GM19452 (cell line): Measurements from ENCODE around the gene E2F2.

ENCODE experiments used
- ATAC-seq: cut with Tn5 transposase; IDR thresholded peaks from one replicate; pipeline ENCODE4 v1.9.1; 2021; ENCODE audit not compliant: unreplicated experiment

E2F2 gene, protein sequence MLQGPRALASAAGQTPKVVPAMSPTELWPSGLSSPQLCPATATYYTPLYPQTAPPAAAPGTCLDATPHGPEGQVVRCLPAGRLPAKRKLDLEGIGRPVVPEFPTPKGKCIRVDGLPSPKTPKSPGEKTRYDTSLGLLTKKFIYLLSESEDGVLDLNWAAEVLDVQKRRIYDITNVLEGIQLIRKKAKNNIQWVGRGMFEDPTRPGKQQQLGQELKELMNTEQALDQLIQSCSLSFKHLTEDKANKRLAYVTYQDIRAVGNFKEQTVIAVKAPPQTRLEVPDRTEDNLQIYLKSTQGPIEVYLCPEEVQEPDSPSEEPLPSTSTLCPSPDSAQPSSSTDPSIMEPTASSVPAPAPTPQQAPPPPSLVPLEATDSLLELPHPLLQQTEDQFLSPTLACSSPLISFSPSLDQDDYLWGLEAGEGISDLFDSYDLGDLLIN

DNA sequence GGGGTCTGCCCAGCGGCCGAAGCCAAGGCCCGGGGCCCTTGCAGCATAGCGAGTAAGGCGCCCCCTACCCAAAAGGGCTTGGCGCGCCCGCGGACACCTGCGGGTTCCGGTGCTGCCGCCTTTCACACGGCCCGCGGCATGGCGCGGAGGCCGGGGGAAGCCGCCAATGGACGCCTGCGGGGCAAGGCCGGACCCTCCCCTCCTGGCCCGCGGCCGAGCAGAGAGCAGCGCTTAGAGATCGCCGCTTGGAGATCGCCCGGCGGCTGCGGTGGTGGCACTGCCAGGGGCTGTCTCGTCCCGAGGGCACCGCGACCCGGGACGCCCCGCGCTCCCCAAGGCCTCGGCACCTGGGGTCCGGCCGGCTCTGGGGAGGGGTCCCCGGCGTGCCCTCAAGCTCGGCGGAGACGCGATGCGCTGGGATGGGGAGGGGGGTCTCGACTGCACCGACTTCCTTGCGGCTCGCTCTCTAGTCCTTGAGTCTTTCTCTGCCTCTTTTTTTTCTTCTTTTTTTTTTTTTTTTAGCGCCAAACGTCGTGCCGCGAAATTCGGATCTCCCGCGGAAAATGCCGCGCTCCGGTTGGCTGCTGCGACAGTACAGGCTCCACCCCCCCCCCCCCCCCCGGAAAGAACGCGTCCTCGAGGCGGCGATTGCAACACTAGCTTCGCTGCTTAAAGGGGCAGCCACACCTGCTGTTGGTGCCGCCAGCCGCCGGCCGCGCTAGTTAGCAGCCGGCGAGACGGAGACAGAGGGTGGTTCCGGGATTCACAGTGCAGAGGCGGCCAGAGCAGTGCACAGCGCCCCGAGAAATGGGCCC is at the start of gene E2F2:
Gene E2F2 (minus strand): TSS at position 487 of the 815 bp plus-strand sequence. CDS start 440 bp downstream, at position 47.
- ATAC-seq, result no peak

DNA sequence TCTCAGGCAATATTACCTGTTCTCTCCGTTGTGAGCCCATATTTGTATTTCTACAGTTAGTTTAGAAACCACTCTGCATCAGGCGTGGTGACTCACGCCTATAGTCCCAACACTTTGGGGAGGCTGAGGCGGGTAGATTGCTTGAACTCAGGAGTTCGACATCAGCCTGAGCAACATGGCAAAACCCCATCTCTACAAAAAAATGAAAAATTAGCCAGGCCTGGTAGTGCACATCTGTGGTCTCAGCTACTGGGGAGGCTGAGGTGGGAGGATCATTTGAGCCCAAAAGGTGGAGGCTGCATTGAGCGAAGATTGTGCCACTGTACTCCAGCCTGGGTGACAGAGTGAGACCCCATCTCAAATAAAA is 47.9 kb upstream of the E2F2 start:
- ATAC-seq, result no peak

DNA sequence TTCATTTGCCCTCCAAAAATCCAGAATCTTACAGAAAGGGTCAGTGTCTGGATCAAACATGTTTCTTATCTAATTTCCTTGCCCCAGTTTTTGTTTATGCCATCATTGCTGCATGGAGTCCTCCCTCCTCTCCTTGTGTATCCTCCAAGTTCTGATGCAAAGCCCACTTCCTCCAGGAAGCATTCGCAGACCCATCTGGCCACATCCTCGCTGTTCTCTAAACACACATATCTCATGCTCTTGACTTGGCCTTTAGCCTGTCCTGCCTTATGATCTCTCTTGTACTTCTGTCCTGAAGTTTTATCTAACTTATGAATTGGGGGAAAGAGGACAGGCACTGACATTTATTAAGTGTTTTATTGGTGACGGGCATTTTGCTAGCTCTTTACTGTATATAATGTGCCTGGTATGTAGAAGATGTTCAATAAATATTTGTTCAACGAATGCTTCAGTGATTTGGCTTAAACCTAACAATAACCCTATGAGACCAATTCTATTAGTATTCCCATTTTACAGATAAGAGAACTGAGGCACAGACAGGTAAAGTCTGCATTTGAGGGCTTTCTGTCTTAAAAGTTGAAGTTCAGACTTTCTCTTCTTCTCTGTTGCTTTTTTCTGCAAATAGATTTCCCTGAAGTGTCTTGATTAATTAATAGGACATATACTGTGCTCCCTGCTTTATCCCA is 47.4 kb upstream of the E2F2 start:
- no peak for ATAC-seq

DNA sequence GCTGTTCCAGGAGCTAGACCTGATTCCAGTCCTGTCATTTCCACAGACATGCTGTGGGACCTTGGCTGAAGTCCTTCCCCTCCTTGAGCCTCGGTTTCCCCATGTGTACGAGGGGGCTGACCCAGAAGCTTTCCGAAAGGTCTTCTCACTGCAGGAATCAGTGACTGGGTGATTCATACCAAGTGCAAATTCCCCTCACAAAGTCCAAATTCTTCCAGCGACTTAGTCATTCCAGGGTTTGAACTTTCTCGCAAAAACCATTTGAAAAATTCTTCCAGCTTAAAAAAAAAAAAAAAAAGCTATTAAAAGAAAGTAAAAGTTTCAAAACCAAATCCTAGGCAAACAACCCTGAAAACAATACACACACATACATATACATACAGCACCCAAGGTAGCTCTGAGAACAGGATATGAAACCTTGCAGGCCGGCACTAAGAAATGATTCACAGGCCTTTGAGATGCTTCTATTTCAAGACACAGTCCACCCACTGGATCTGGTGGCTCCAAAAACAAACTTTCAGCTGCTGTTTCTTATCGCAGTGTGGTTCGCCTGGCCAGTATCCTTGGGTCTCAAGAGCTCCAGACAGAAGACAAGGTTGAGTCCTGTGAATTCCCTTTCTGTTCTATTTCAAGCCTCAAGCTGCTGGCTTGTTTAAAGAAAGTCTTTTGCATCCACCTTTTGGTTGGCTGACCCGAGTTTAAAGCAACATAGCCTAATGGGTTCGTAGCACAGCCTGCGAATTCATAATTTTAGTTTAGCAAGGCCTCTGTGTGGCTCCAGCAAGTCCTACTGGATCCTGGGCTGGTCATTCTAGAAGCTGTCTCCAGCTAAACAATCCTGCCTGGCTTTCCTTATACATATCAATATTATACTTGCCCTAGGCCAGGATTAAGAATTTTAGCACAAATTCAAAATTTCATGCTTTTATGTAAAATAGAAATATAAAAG is 46.3 kb upstream of the E2F2 start:
- peak; percentile 78 for ATAC-seq

DNA sequence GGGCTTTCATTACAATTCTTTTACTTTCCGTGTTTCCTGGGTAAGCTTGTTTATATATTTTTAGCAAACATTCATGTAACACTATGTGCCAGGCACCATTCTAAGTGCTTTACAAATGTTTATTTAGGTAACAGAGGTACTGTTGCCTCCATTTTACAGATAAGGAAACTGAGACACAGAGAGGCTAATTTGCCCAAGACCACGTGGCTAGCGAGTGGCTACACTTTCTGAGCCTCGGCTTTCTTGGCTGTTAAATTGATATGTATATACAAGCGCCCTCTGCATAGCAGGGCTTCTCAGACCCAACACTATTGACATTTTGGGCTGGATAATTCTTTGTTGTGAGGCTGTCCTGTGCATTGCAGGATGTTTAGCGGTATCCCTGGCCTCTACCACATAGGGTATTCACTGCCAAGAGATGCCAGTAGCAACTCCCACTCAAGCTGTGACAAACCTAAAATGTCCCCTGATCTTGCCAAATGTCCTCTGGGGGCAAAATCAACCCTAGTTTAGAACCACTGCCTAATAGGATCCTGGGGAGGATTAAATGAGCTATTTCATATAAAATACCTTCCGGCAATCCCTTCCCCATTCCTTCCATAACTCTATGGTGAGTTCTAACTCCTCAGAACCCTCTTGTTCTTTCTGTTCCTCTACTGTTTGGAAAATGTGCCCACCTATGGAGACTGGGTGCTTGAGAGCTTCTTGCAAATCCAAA is 45.5 kb upstream of the E2F2 start:
- ATAC-seq, result no peak

DNA sequence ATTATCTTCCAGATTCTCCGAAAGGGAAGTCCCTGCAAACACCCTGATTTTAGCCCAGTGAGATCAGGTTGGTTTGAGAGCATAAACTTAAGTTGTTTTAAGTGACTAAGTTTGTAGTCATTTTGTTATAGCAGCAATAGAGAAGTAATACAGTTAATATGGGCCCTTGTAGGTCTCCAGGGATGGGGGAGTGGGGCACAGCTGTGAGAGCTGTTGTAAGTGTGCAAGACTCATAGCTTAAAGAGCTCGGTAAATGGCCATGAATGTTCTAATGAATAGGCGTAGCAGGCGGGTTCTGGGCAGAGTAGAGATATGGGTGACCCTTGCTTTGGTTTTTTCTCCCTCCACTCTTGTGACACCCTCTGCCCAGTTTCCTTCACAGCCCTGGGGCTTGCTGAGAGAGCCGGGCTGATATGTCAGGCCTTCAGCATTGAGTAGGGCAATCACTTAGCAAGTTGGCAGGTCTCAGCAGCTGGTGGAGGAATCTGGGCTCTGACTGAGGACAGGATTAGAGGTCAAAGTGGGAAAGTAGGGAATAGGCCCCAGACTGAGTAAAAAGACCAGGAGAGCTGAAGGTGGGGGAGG is 44.3 kb upstream of the E2F2 start:
- no peak for ATAC-seq

DNA sequence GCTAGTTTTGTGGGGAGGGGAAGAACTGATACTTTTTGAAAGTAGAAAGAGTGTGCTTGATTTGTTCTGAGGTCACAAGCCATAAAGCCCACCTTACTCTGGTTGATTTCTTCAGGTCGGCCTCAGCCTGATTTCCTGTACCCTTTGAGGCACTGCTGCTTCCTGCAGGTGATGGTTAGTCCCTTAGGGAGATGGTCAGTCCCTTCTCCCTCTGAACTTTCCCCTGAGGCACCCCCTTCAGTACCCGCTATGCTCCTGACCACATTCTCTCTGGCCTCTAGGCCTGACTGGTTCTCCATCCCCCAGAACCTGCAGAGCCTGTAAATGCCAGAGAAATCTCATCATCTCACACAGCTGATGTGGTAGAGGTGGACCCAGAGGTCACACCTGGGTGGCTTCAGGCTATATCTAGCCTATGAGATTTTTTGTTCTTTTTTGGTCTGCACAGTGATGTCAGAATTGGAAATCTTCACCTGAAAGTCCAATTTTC is 43.3 kb upstream of the E2F2 start:
- ATAC-seq, result peak; percentile 48

DNA sequence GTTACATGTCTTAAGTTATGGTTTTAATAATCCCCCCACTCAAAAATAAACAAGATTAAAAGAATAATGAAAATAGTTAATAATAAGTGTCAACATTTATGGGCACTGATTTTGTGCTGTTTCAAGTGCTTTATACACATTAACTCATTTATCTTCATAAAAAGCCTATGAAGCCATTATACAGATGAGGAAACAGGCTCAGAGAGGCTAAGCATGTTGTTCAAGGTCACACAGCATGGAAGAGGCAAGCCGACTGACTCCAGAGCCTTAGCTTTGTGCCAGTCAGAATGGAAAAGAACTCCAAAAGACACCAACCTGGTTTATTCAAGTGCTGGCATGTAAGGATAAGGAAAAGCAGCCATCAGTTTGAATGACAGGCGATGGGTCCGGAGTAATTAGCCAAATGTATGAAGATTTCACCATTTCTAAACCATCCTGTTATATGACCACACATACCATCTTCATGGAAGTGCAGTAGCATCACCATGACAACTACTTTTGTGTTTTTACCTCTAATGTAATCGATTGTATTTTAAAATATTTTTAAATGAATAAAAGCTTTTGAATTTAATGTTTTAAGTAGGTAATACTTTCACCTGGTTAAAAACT is 42.6 kb upstream of the E2F2 start:
- no peak for ATAC-seq

DNA sequence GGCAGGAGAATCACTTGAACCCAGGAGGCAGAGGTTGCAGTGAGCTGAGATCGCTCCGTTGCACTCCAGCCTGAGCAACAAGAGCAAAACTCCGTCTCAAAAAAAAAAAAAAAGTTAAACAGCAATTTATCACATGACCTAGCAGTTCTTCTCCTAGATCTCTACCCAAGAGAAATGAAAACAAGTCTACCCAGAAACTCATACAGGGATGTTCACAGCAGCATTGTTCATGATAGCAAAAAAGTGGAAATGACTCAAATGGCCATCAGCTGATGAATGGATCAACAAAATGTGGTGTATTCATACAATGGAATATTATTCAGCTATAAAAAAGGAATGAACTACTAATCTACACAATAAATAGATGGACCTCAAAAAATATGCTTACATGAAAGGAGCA is 40.4 kb upstream of the E2F2 start:
- ATAC-seq, result no peak

DNA sequence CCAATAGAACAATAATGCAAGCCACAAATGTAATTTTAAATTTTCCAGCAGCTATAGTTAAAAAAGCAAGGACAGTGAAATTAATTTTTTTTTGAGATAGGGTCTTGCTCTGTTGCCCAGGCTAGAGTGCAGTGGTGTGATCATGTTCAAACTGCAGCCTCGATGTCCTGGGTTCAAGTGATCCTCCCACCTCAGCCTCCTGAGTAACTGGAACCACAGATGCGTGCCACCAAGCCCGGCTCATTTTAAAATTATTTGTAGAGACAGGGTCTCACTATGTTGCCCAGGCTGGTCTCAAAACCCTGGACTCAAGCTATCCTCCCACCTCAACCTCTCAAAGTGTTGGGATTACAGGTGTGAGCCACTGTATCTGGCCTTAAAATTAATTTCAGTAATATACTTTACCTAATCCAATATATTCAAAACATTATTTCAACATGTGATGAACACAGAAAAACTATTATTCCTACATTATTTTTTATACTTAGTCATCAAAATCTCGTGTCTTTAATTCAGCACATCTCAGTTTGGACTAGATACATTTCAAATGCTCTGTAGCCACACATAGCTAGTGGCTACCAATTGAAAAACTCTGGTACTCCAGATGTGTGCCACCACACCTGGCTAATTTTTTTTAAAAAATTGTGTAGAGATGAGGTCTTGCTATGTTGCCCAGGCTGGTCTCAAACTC is 39.1 kb upstream of the E2F2 start:
- no peak for ATAC-seq

DNA sequence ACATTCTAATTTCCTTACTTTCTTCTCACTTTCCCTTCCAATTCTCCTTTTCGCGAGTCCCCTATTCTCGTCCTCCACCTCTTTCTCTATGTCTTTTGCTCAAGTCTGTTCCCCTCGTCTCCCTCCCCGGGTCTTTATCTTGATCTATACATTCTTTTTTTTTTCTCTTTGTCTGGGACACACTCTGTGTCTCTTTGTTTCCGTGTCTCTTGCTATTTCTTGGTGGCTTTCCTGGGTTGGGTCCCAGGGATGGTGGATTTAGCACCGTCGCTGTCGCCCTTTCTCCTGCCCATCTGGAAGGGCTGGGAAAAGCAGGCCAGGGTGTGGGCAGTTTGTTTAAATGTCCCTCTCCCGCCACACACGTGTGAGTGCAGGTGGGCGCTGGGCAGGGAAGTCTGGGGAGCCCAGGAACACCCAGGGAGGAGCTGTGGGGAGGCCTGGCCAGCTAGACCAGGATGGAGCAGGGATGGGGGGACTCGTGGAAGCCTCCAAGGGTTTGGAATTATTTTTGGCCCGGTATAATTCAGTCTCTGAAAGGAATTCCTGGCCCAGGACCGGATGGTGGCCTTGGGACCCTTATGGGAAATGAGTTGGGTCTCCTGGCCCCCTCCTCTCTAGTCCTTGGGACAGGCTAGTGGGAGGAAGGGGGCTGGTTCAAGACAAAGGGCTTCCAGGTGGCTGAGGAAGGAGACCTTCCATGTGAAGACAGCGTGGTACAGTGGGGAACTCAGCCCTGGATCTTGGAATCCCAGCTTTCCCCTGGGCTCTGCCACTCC is 37.8 kb upstream of the E2F2 start:
- ATAC-seq, result no peak

DNA sequence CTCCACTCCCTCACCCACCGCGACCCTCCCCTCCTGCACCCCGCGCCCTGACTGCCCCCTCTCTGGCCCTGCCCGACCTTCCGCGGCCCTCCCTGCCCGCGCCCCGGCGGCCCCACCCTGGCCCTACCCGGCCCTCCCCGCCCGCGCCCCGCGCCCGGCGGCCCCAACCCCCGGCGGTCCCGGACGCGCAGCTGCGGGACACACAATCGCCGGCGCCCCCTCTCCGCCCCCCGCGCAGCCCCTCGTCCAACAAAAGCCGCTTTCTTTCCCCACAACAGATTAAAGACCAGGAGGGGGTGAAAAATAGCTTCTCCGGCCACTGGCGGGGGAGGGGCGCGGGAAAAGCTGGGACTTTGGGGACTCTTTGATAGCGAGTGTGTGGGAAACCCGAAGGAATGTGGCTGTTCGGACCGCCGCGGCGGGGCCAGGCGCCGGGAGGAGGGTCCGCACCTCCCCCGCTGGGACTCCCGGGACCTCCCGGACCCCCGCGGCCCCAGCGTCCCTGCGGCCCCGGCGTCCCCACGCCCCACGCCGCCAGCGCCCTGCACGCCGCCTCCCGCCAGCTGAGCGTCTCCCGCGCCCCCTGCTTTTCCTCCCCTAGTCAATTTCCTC is 37.1 kb upstream of the E2F2 start:
- no peak for ATAC-seq

DNA sequence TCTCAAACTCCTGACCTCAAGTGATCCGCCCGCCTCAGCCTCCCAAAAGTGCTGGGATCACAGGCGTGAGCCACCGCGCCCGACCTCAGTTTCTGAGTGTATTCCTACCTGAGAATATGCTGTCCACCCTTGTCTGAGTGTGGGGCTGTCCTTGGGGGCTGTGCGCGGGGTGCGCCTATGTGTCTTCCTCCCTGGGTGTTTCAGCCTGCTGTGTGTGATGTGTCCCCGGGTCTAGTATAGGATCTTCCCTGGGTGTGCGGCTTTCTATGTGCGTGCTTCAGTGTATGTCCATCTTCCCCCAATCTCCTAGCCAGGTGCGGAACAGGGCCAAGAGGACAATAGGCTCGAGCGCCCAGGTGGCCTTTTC is 36.6 kb upstream of the E2F2 start:
- ATAC-seq, result no peak

DNA sequence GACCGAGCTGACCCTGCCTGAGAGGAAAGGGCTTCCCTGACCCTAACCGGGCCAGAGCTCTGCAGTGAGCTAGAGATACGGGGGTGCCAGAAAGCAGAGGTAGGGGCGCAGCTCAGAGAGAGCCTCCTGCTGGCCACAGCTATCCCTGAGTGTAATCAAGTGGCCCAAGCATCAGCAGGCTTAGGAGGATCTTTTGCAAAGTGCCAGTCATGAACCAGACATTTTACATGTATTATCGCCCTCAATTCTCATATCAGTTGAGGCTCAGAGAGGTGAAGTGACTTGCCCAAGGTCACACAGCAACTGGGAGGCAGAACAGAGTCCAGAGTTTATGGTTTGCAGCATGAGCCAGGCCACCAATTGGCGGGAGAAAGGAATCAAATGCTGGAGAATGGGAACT is 35.3 kb upstream of the E2F2 start:
- ATAC-seq, result no peak

DNA sequence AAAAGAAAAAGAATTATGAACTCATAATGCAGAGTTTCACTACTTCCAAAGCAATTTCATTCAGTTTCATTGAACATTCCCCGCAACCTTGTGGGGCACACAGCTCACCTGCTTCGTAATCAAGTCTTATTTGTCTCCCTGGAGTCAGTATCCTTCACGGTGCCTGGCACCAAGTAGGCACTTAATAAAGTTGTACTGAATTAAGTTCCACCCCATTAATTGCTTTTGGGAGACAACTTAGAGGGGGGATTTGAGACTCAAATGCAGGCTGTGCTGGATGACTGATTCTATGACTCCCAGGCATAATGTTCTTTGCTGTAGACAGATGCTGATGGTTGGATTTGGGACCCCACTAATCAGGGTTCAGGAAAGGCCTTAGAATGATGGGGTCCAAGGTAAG is 34.7 kb upstream of the E2F2 start:
- no peak for ATAC-seq

DNA sequence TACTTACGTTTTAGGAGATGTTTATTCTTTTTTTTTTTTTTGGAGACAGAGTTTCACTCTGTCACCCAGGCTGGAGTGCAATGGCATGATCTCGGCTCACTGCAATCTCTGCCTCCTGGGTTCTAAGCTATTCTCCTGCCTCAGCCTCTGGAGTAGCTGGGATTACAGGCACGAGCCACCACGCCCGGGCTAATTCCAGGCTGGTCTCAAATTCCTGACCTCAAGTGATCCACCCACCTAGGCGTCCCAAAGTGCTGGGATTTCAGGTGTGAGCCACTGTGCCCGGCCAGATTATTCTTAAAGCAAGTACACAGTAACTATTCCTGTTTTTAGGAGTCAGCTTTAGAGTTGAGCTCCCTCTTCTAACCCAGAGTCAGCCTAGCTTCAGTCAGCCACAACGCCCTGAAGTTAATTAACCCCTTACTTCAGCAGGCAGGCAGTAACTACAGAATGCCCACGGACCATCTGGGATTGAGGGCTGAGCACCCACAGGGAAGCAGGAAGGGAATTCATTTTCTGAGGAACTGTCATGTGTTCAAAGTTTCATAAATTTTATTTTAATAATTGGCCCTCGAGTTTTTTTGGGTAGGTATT is 33.6 kb upstream of the E2F2 start:
- no peak for ATAC-seq
